Measurements from ENCODE around the gene FAM120C.

FAM120C gene

GRCh38 chrX:54045563-54046228 is 137.4 kb downstream of the FAM120C start:
- ChIA-PET POLR2A (no interaction called here), CTCF (no interaction called here)
- DNase-seq (ENCODE audit: extremely low spot score): no peak
- no peak for TF ChIP-seq CTCF (IDR thresholded peaks at IDR 0.05; ENCODE audit: control extremely low read depth, extremely low read depth, low read depth, missing control alignments)

GRCh38 chrX:54044877-54045338 is 138.1 kb downstream of the FAM120C start:
- ChIA-PET CTCF (no interaction called here), POLR2A (no interaction called here)
- DNase-seq (ENCODE audit: extremely low spot score): no peak
- no peak for TF ChIP-seq CTCF (IDR thresholded peaks at IDR 0.05; ENCODE audit: control extremely low read depth, extremely low read depth, low read depth, missing control alignments)

GRCh38 chrX:54044126-54044876 is 138.8 kb downstream of the FAM120C start, which contains the start of gene PHF8:
PHF8 (minus strand) TSS chrX:54044473; CDS start chrX:54042728, 1,745 bp downstream.
- POLR2A ChIA-PET: interaction anchor here (0.5 kb wide), 1 partner anchor 248 kb away, joined by 3 read pairs; no protein-coding TSS in a partner anchor
- TF ChIP-seq CTCF (IDR thresholded peaks at IDR 0.05; ENCODE audit: control extremely low read depth, extremely low read depth, low read depth, missing control alignments): no peak
- DNase-seq (ENCODE audit: extremely low spot score): peak; percentile 86
- CTCF ChIA-PET: no interaction called here

GRCh38 chrX:54043541-54044125 is 139.4 kb downstream of the FAM120C start:
- no peak for TF ChIP-seq CTCF (IDR thresholded peaks at IDR 0.05; ENCODE audit: control extremely low read depth, extremely low read depth, low read depth, missing control alignments)
- DNase-seq (ENCODE audit: extremely low spot score): peak; percentile 20
- ChIA-PET POLR2A (interaction anchor here (0.5 to 1.2 kb wide), 2 partner anchors 249 to 359 kb away, joined by 3 to 4 read pairs; no protein-coding TSS in a partner anchor), CTCF (interaction anchor here (1.0 kb wide), 1 partner anchor 14 kb away, joined by 3 read pairs; no protein-coding TSS in a partner anchor)

- peak; percentile 10 for DNase-seq (ENCODE audit: extremely low spot score)
- CTCF ChIA-PET: interaction anchor here (1.0 kb wide), 1 partner anchor 13 kb away, joined by 3 read pairs; no protein-coding TSS in a partner anchor
- TF ChIP-seq CTCF (IDR thresholded peaks at IDR 0.05; ENCODE audit: control extremely low read depth, extremely low read depth, low read depth, missing control alignments): no peak
- POLR2A ChIA-PET: interaction anchor here (0.6 to 1.2 kb wide), 3 partner anchors 103 to 359 kb away, joined by 4 to 8 read pairs (median 6); no protein-coding TSS in a partner anchor
Measured at GRCh38 chrX:54043056-54043455, 140.0 kb downstream of the FAM120C start.

- peak; percentile 42 for DNase-seq (ENCODE audit: extremely low spot score)
- POLR2A ChIA-PET: interaction anchor here (0.6 to 1.2 kb wide), 3 partner anchors 103 to 358 kb away, joined by 4 to 8 read pairs (median 6); no protein-coding TSS in a partner anchor
- TF ChIP-seq CTCF (IDR thresholded peaks at IDR 0.05; ENCODE audit: control extremely low read depth, extremely low read depth, low read depth, missing control alignments): peak; percentile 19
- CTCF ChIA-PET: interaction anchor here (1.0 kb wide), 1 partner anchor 13 kb away, joined by 3 read pairs; no protein-coding TSS in a partner anchor
Measured at GRCh38 chrX:54042609-54043021, 140.4 kb downstream of the FAM120C start.
